Omental fat pad (tissue), 4 donors: ENCODE measurements around the gene BAZ2A. TPM values are rescaled to one million over a fixed set of nuclear protein-coding genes. Genes with fewer than 3 reads are reported as not detected.

Experiments used
- ATAC-seq: fragments of 150-250 bp; one replicate; pipeline ENCODE4 v1.9.1; 2016; ENCODE audit warnings: mild to moderate bottlenecking, moderate library complexity; ENCODE audit not compliant: low FRiP score
- DNase-seq: peaks from one replicate; pipeline ENCODE4 v3.0.0-alpha.2; 2019; ENCODE audit warnings: low spot score
- total RNA-seq, 4 donors: library from RNA; depleted of rRNA; stranded (reverse); fragments of >200 nt; gene quantifications; one replicate each; pipeline ENCODE4 v1.1.0, GENCODE V29; 2016
- TF ChIP-seq, protein P1 (sequence below), 3 donors: fragments of 450-650 bp; IDR thresholded peaks; one replicate each; pipeline ENCODE4 v1.5.1; 2016 to 2017; ENCODE audit warnings: antibody characterized with exemption in 3 of 3, mild to moderate bottlenecking in 3 of 3, moderate library complexity in 2 of 3

BAZ2A gene
- total RNA-seq, 4 donors from 2014 or later: 43.1 to 124 (median 74.1) TPM

DNA sequence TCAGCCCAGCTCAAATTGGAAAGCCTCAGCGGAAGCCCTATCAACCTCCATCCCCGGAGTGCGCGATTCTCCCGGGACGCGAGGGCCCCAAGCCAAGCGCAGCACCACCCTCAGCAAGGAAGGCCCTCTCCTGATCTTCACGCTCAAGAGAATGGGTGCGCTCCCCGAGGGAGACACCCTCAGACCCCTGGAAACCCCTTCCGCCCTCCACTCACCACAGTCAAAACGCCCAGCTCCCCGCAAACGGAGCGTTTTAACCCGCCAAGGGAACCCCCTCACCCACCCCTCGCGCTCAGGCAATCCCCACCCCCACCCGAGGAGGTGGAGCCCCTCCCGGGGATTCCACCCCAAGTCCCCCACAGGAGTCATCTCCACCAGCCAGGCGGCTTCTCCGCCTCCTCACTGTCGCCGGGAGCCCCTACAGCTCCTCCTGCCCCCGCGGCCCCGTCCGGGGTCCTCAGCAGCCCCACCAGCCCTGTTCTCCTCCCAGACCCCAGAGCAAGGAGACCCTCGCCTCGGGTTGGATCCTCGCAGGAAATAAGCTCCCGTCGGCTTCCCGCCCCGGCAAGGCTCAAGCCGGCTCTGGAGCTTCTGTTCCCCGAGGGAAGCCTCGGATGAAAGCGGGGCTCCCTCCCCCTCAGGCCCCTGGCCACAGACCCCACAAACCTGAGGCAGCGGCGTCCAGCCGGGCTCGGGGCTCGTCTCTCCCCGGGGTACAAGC is 507 bp downstream of the BAZ2A start:
- ATAC-seq: peak; percentile 17
- DNase-seq: no peak
- TF ChIP-seq, protein P1, sequence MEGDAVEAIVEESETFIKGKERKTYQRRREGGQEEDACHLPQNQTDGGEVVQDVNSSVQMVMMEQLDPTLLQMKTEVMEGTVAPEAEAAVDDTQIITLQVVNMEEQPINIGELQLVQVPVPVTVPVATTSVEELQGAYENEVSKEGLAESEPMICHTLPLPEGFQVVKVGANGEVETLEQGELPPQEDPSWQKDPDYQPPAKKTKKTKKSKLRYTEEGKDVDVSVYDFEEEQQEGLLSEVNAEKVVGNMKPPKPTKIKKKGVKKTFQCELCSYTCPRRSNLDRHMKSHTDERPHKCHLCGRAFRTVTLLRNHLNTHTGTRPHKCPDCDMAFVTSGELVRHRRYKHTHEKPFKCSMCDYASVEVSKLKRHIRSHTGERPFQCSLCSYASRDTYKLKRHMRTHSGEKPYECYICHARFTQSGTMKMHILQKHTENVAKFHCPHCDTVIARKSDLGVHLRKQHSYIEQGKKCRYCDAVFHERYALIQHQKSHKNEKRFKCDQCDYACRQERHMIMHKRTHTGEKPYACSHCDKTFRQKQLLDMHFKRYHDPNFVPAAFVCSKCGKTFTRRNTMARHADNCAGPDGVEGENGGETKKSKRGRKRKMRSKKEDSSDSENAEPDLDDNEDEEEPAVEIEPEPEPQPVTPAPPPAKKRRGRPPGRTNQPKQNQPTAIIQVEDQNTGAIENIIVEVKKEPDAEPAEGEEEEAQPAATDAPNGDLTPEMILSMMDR (IDR thresholded peaks at IDR 0.05): no peak

DNA sequence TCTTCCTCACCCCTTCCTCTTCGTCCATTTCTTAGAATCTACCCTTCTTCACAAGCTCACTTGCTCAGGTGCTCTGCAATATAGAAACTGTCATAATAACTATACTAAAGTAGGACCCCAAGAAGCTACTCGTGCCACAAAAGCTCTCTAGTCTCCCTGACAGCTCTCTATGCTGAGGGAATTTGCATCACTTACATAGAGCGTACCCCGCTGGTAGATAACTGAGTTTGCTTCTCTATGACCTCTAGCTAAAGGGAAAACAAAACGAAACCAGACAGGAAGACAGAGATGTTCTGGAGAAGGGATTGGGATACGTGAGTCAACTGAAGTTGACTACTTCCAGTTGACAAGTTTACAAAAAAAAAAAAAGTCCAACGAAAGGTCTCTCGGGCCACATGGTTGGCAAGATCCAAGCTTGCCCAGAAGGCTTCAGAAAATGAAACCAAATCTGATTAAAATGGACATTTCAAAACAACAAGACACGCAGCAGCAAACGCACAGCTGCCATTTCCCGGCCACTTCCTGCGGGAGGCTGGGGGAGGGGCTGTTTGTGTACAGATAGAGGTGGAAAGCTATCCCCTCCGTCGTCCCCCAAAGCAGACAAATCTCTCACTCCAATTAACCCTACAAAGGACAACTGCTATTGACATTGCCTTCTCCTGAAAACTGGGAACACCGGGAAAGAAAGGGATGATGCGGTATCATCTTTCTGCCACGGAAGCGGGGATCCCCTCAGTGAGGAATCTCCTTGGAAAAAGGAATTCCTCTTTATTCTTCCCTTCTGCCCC is 1.3 kb downstream of the BAZ2A start:
- DNase-seq (peak; percentile 62), ATAC-seq (no peak)
- TF ChIP-seq, protein P1 (IDR thresholded peaks at IDR 0.05): no peak

DNA sequence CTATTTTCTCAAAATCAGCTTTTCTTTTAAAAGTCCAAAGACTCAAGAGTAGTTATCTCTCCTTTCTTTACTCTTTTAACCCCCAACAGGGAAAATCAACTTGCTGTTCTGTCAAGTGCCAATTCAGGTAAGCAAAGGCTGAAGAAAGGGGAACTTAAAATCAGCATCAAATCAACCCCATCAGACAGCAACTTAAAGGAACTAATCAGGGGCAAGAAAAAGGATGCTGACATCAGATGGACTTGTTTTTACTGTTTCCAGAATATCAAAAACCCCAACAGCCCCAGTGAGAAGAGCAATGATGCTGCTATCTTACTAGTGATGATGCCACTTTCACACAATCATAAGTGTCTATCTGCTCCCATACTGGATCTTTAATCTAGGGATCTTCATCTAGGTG is 3.4 kb downstream of the BAZ2A start:
- DNase-seq: no peak
- ATAC-seq: no peak
- TF ChIP-seq, protein P1 (IDR thresholded peaks at IDR 0.05): no peak

DNA sequence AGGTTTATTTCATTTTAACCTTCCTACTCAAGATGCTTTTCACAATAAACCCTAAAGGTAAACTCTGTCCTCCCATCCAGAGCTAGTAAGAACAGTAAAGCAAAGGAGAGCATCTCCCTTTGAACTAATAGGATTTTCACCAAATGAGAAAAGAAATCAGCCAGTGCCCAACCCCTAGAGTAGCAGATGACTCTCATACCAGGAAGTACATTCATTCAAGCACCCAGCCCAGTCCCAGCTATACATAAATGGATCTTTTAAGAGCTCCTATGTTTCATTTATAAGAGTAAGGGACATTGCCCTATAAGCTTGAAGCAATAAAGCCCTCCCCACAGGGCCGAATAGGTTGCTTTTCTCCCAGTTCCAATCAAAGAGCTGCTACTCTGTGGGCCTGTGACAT is 7.6 kb downstream of the BAZ2A start:
- TF ChIP-seq, protein P1 (IDR thresholded peaks at IDR 0.05): no peak
- ATAC-seq: no peak
- DNase-seq: no peak

DNA sequence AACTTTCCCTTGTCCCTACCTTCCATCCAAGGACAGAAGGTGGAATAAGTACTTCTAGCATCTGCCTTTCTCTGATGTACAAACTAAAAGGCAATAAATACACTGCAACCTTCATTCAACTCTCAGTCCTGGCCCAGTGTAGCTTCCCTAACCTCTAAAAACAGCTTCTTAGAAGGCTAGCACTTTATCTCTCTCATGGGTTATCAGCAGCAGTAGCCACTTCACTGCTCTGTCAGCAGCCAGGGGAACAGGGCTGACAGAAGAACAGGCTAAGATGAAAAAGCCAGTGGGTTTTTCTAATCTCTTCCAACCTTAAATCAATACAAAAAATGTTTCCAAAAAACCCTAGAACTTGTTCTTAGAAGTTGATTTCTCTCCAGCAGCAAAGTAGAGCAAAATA is 13.2 kb downstream of the BAZ2A start:
- TF ChIP-seq, protein P1 (IDR thresholded peaks at IDR 0.05): no peak
- DNase-seq (no peak), ATAC-seq (no peak)

DNA sequence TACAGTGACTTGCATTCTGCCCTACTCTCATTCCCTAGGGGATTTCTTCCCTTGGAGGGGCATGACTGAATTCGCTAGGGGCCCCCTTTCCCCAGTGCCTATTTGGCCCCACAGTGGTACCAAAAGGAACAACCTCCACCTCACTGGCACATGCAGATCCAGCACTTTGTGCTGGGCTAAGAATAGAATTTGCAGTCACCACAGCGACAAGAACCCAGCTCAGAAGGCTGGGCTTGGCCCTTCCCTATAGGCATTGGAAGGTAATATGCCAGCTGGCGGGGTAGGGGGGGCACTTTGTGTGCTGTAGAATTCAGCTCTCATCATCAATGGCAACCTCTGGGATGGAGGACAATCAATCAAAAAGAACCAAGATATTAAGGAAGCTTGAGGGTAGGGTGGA is 13.9 kb downstream of the BAZ2A start:
- TF ChIP-seq, protein P1 (IDR thresholded peaks at IDR 0.05): no peak
- DNase-seq (no peak), ATAC-seq (no peak)
